Measurements from ENCODE around the gene RNF138. TPM values are rescaled to one million over a fixed set of nuclear protein-coding genes. Genes with fewer than 3 reads are reported as not detected.

RNF138 gene
- total RNA-seq, 1 experiment from 2014 or later, result 21.5 TPM

GRCh38 chr18:32104516-32104915 lies 12.8 kb downstream of the RNF138 start:
- intact Hi-C loops (cut with micrococcal nuclease; ENCODE audit: unreplicated experiment), result no loop called here
- ChIA-PET CTCF (no interaction called here), POLR2A (ENCODE audit: unreplicated experiment) (no interaction called here)
- Histone ChIP-seq H3F3A (ENCODE audit: insufficient read depth, low read depth) (no peaks in the 10 kb centered on the region), H4K20me1 (ENCODE audit: insufficient read depth) (no peaks in the 10 kb centered on the region), H3K27ac (no peak overlapping the region), H2AFZ (no peak overlapping the region), H3K4me2 (no peak overlapping the region), H3K9me3 (ENCODE audit: insufficient read depth, low read depth) (no peaks in the 10 kb centered on the region), H3K79me2 (ENCODE audit: low read depth) (peaks cover 44% of the 10 kb centered on the region), H3K27me3 (ENCODE audit: insufficient read depth, low read depth) (no peaks in the 10 kb centered on the region), H3K4me3 (no peak overlapping the region), H3K4me1 (replicated peaks; ENCODE audit: insufficient read depth) (no peaks in the 10 kb centered on the region), H3K9me2 (ENCODE audit: insufficient read depth) (no peaks in the 10 kb centered on the region), H3K36me3 (ENCODE audit: low read depth) (no peaks in the 10 kb centered on the region)
- TF ChIP-seq CTCF (conservative IDR thresholded peaks at IDR 0.05) (no peak), EZH2 (IDR thresholded peaks at IDR 0.05; ENCODE audit: low read depth) (no peak)
- DNase-seq, result no peak
- no TSS peak for BruUV-seq (replicated peaks)

DNA sequence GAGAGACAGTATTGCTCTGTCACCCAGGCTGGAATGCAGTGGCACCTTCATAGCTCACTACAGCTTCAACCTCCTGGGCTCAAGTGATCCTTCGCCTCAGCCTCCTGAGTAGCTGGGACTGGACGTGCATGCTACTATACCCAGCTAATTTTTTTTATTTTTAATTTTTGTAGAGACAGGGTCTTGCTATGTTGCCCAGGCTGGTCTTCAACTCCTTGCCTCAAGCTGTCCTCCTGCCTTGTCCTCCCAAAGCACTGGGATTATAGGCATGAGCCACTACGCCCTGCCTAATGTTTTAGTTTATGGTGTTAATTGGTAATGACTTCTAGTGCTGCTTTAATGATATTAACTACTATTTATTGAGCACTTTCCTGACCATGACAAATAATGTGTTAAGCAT lies 18.3 kb downstream of the RNF138 start:
- POLR2A ChIA-PET (ENCODE audit: unreplicated experiment), result no interaction called here
- Histone ChIP-seq H3K4me3 (no peak overlapping the region), H3K27ac (no peak overlapping the region), H3K4me1 (replicated peaks; ENCODE audit: insufficient read depth) (no peaks in the 10 kb centered on the region), H3K27me3 (ENCODE audit: insufficient read depth, low read depth) (no peaks in the 10 kb centered on the region), H3K36me3 (ENCODE audit: low read depth) (no peaks in the 10 kb centered on the region), H3K9me2 (ENCODE audit: insufficient read depth) (no peaks in the 10 kb centered on the region), H3K79me2 (ENCODE audit: low read depth) (peaks cover 30% of the 10 kb centered on the region), H4K20me1 (ENCODE audit: insufficient read depth) (0 out of 2 replicates have a peak, but pooled peaks cover 2% of the 10 kb centered on the region), H3F3A (ENCODE audit: insufficient read depth, low read depth) (no peaks in the 10 kb centered on the region), H3K9me3 (ENCODE audit: insufficient read depth, low read depth) (no peaks in the 10 kb centered on the region), H3K4me2 (no peak overlapping the region), H2AFZ (no peak overlapping the region)
- CTCF ChIA-PET, result no interaction called here
- DNase-seq, result no peak
- no TSS peak for BruUV-seq (replicated peaks)
- TF ChIP-seq EZH2 (IDR thresholded peaks at IDR 0.05; ENCODE audit: low read depth), result no peak
- no peak for TF ChIP-seq CTCF (conservative IDR thresholded peaks at IDR 0.05)
- intact Hi-C loops (cut with micrococcal nuclease; ENCODE audit: unreplicated experiment), result no loop called here

DNA sequence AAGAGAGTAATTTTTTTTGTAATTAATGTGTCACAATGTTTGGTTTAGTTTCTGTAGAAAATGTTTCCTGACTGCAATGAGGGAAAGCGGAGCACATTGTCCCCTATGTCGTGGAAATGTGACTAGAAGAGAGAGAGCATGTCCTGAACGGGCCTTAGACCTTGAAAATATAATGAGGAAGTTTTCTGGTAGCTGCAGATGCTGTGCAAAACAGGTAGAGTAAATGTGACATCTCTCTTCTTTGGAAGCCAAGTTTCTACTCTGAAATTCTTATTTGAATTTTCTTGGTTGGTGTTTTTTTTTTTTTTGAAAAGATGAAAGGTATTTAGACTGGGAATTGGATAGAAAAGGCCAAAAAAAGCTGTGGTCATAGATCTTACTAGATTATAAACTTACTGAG lies 20.0 kb downstream of the RNF138 start:
- peaks cover 21% of the 10 kb centered on the region for H3K79me2 ChIP-seq (ENCODE audit: low read depth)
- H3K27ac ChIP-seq, result no peak overlapping the region
- H3K9me3 ChIP-seq (ENCODE audit: insufficient read depth, low read depth), result no peaks in the 10 kb centered on the region
- CTCF ChIA-PET, result no interaction called here
- no peak overlapping the region for H3K4me2 ChIP-seq
- H3K4me3 ChIP-seq, result no peak overlapping the region
- POLR2A ChIA-PET (ENCODE audit: unreplicated experiment), result interaction anchor here (0.7 kb wide), 1 partner anchor 242 kb away, joined by 8 read pairs; no protein-coding TSS in a partner anchor
- no peak for DNase-seq
- H4K20me1 ChIP-seq (ENCODE audit: insufficient read depth), result 0 out of 2 replicates have a peak, but pooled peaks cover 2% of the 10 kb centered on the region
- no peaks in the 10 kb centered on the region for H3K36me3 ChIP-seq (ENCODE audit: low read depth)
- no TSS peak for BruUV-seq (replicated peaks)
- H2AFZ ChIP-seq, result no peak overlapping the region
- intact Hi-C loops (cut with micrococcal nuclease; ENCODE audit: unreplicated experiment), result no loop called here
- H3K4me1 ChIP-seq (replicated peaks; ENCODE audit: insufficient read depth), result no peaks in the 10 kb centered on the region
- H3K27me3 ChIP-seq (ENCODE audit: insufficient read depth, low read depth), result no peaks in the 10 kb centered on the region
- no peaks in the 10 kb centered on the region for H3F3A ChIP-seq (ENCODE audit: insufficient read depth, low read depth)
- no peaks in the 10 kb centered on the region for H3K9me2 ChIP-seq (ENCODE audit: insufficient read depth)
- TF ChIP-seq EZH2 (IDR thresholded peaks at IDR 0.05; ENCODE audit: low read depth) (no peak), CTCF (conservative IDR thresholded peaks at IDR 0.05) (no peak)

Data from PC-9 (cell line).